Measurements from ENCODE around the gene ANKRD7.

ANKRD7 gene

GRCh38 chr7:118184565-118184940, 40.0 kb upstream of the ANKRD7 start:
- POLR2A ChIA-PET: no interaction called here
- TF ChIP-seq CTCF (IDR thresholded peaks at IDR 0.05; ENCODE audit: control extremely low read depth, extremely low read depth, low read depth, missing control alignments): no peak
- peak; percentile 6 for DNase-seq (ENCODE audit: extremely low spot score)
- CTCF ChIA-PET: interaction anchor here (1.7 kb wide), 1 partner anchor 10 kb away, joined by 7 read pairs; no protein-coding TSS in a partner anchor

- no peak for DNase-seq (ENCODE audit: extremely low spot score)
- CTCF ChIA-PET: interaction anchor here (1.7 kb wide), 1 partner anchor 10 kb away, joined by 7 read pairs; no protein-coding TSS in a partner anchor
These were observed 39.2 kb upstream of the ANKRD7 start for GRCh38 chr7:118185163-118185860.

GRCh38 chr7:118186501-118186900, 38.0 kb upstream of the ANKRD7 start:
- no peak for TF ChIP-seq CTCF (IDR thresholded peaks at IDR 0.05; ENCODE audit: control extremely low read depth, extremely low read depth, low read depth, missing control alignments)
- DNase-seq (ENCODE audit: extremely low spot score): no peak
- ChIA-PET CTCF (interaction anchor here (4.2 kb wide), 1 partner anchor 10 kb away, joined by 24 read pairs; no protein-coding TSS in a partner anchor), POLR2A (no interaction called here)

More at GRCh38 chr7:118185163-118185860, 39.2 kb upstream of the ANKRD7 start:
- no peak for TF ChIP-seq CTCF (IDR thresholded peaks at IDR 0.05; ENCODE audit: control extremely low read depth, extremely low read depth, low read depth, missing control alignments)
- POLR2A ChIA-PET: no interaction called here

- ChIA-PET CTCF (interaction anchor here (0.9 to 4.5 kb wide), 8 partner anchors 6 to 42 kb away, joined by 3 to 24 read pairs (median 6); no protein-coding TSS in a partner anchor), POLR2A (no interaction called here)
- DNase-seq (ENCODE audit: extremely low spot score): no peak
- TF ChIP-seq CTCF (IDR thresholded peaks at IDR 0.05; ENCODE audit: control extremely low read depth, extremely low read depth, low read depth, missing control alignments): no peak
These were observed 29.9 kb upstream of the ANKRD7 start for GRCh38 chr7:118194571-118194970.

GRCh38 chr7:118195837-118196474, 28.5 kb upstream of the ANKRD7 start:
- POLR2A ChIA-PET: no interaction called here
- DNase-seq (ENCODE audit: extremely low spot score): peak; percentile 32
- CTCF ChIA-PET: interaction anchor here (1.0 to 4.5 kb wide), 11 partner anchors 7 to 42 kb away, joined by 3 to 24 read pairs (median 5); no protein-coding TSS in a partner anchor
- TF ChIP-seq CTCF (IDR thresholded peaks at IDR 0.05; ENCODE audit: control extremely low read depth, extremely low read depth, low read depth, missing control alignments): peak; percentile 65

- ChIA-PET POLR2A (no interaction called here), CTCF (no interaction called here)
- no peak for DNase-seq (ENCODE audit: extremely low spot score)
These were observed 22.4 kb upstream of the ANKRD7 start for GRCh38 chr7:118202061-118202460.

More at GRCh38 chr7:118202061-118202460, 22.4 kb upstream of the ANKRD7 start:
- no peak for TF ChIP-seq CTCF (IDR thresholded peaks at IDR 0.05; ENCODE audit: control extremely low read depth, extremely low read depth, low read depth, missing control alignments)
